Neuronal stem cell (in vitro differentiated cells): ENCODE data around the gene ARHGEF25.
"Not testable (repeated sequence)": the region's sequence is repeated elsewhere in the genome, so short reads cannot be mapped to it uniquely, and the experiment has no call there.

Source experiments
- DNase-seq: peaks from one replicate; pipeline ENCODE4 v3.0.0-alpha.2; 2013; ENCODE audit warnings: low spot score
- H2AFZ ChIP-seq: one replicate; pipeline ENCODE4 v1.6.1; 2013; ENCODE audit warnings: mild to moderate bottlenecking, low read length, inconsistent platforms
- H2AK5ac ChIP-seq: 2 replicates; pipeline ENCODE4 v1.6.1; 2013; ENCODE audit warnings: low read depth, mild to moderate bottlenecking, inconsistent platforms, low read length, moderate library complexity, mixed read lengths
- H2BK120ac ChIP-seq: 2 replicates; pipeline ENCODE4 v1.6.1; 2013; ENCODE audit warnings: low read depth, mild to moderate bottlenecking, inconsistent platforms, low read length, moderate library complexity, mixed read lengths
- H2BK12ac ChIP-seq: one replicate; pipeline ENCODE4 v1.6.1; 2013; ENCODE audit warnings: low read length, inconsistent platforms
- H2BK15ac ChIP-seq: 2 replicates; pipeline ENCODE4 v1.6.1; 2013; ENCODE audit warnings: mild to moderate bottlenecking, low read length, inconsistent platforms, mixed read lengths
- H2BK5ac ChIP-seq: one replicate; pipeline ENCODE4 v1.6.1; 2013; ENCODE audit warnings: inconsistent platforms, mild to moderate bottlenecking, low read length, moderate library complexity
- H3K14ac ChIP-seq: one replicate; pipeline ENCODE4 v1.6.1; 2013; ENCODE audit warnings: low read length, inconsistent platforms
- H3K18ac ChIP-seq: 2 replicates; pipeline ENCODE4 v1.6.1; 2013; ENCODE audit warnings: low read length, inconsistent platforms
- H3K23ac ChIP-seq: 2 replicates; pipeline ENCODE4 v1.6.1; 2013; ENCODE audit warnings: low read depth, mild to moderate bottlenecking, mixed read lengths, low read length, inconsistent platforms; ENCODE audit not compliant: poor library complexity
- H3K27ac ChIP-seq: replicated peaks from 3 replicates; pipeline ENCODE4 v1.5.1; 2013; ENCODE audit warnings: low read length, inconsistent platforms
- H3K27me3 ChIP-seq, 3 experiments: 2 replicates each; pipeline ENCODE4 v1.6.1; 2013; ENCODE audit warnings: low read length in 3 of 3, mild to moderate bottlenecking in 2 of 3, inconsistent platforms in 1 of 3, low read depth in 1 of 3, mixed read lengths in 1 of 3, moderate library complexity in 1 of 3; ENCODE audit not compliant: control insufficient read depth in 3 of 3, insufficient read depth in 3 of 3
- H3K36me3 ChIP-seq, 2 donors: replicated peaks in 1 of 2; 2 replicates each; pipeline ENCODE4 v1.6.1; 2013; ENCODE audit warnings: low read length in 2 of 2; ENCODE audit not compliant: control insufficient read depth in 2 of 2, insufficient read depth in 2 of 2
- H3K4ac ChIP-seq: 2 replicates; pipeline ENCODE4 v1.6.1; 2013; ENCODE audit warnings: inconsistent platforms, mild to moderate bottlenecking, low read length, moderate library complexity
- H3K4me1 ChIP-seq, 2 donors: 1 replicate in 1 of 2; 2 replicates in 1 of 2; pipeline ENCODE4 v1.6.1; 2013; ENCODE audit warnings: low read length in 2 of 2, low read depth in 1 of 2; ENCODE audit not compliant: control insufficient read depth in 2 of 2, insufficient read depth in 1 of 2
- H3K4me2 ChIP-seq: one replicate; pipeline ENCODE4 v1.6.1; 2013; ENCODE audit warnings: mild to moderate bottlenecking, low read length, inconsistent platforms; ENCODE audit not compliant: insufficient read depth, poor library complexity, severe bottlenecking
- H3K4me3 ChIP-seq, 2 donors: 2 replicates each; pipeline ENCODE4 v1.5.1; 2013; ENCODE audit warnings: low read length in 2 of 2, mild to moderate bottlenecking in 2 of 2, inconsistent platforms in 1 of 2, moderate library complexity in 1 of 2
- H3K79me1 ChIP-seq: one replicate; pipeline ENCODE4 v1.6.1; 2013; ENCODE audit warnings: low read depth, mild to moderate bottlenecking, inconsistent platforms, low read length, moderate library complexity
- H3K9ac ChIP-seq: one replicate; pipeline ENCODE4 v1.6.1; 2013; ENCODE audit warnings: mild to moderate bottlenecking, low read depth, low read length, inconsistent platforms; ENCODE audit not compliant: poor library complexity
- H3K9me3 ChIP-seq, 2 donors: replicated peaks in 1 of 2; 2 replicates each; pipeline versions ENCODE3 to v1.6.1; 2013; ENCODE audit warnings: low read length in 2 of 2, mild to moderate bottlenecking in 2 of 2, inconsistent platforms in 1 of 2, low read depth in 1 of 2, mixed read lengths in 1 of 2, moderate library complexity in 1 of 2; ENCODE audit not compliant: control insufficient read depth in 2 of 2, insufficient read depth in 1 of 2
- H4K8ac ChIP-seq: one replicate; pipeline ENCODE4 v1.6.1; 2013; ENCODE audit warnings: low read depth, mild to moderate bottlenecking, inconsistent platforms, low read length, moderate library complexity
- H4K91ac ChIP-seq: one replicate; pipeline ENCODE4 v1.6.1; 2013; ENCODE audit warnings: low read length, low read depth, mild to moderate bottlenecking, inconsistent platforms; ENCODE audit not compliant: poor library complexity
- WGBS, 2 donors: extraction: QIAGEN DNeasy Blood & Tissue Kit; methylation state at CpG; one replicate each; pipeline ENCODE4 v1.1.7; 2013; ENCODE audit warnings: missing lambda C conversion rate in 2 of 2, mixed read lengths in 1 of 2; ENCODE audit not compliant: insufficient read length in 2 of 2, insufficient replicate concordance in 1 of 2; ENCODE audit errors: extremely low coverage in 2 of 2; 5-methylcytosine and 5-hydroxymethylcytosine counted together

ARHGEF25 gene

GRCh38 chr12:57618431-57618830 lies 7.2 kb downstream of the ARHGEF25 start:
- not testable (repeated sequence) for H3K23ac ChIP-seq, H2BK15ac ChIP-seq, H3K14ac ChIP-seq, H2BK12ac ChIP-seq, H2BK5ac ChIP-seq, H3K27ac ChIP-seq, H3K18ac ChIP-seq, H3K9me3 ChIP-seq, H3K9ac ChIP-seq, H3K4me2 ChIP-seq, H4K8ac ChIP-seq, H3K4me1 ChIP-seq, DNase-seq, H2BK120ac ChIP-seq, H3K4ac ChIP-seq, H4K91ac ChIP-seq, H2AK5ac ChIP-seq, H3K4me3 ChIP-seq, H2AFZ ChIP-seq, H3K79me1 ChIP-seq
- H3K36me3 ChIP-seq, result peaks cover 10 to 47% of the 10 kb centered on the region in 2 donors
- WGBS, 2 donors, result no CpG with 5 or more reads among the region's 6 CpGs
- peaks cover 0 to 57% (median 32%) of the 10 kb centered on the region in 3 experiments for H3K27me3 ChIP-seq

GRCh38 chr12:57618966-57619433 lies 7.8 kb downstream of the ARHGEF25 start:
- Histone ChIP-seq H3K4me1 (peaks cover 1 to 6% of the 10 kb centered on the region in 2 donors), H3K36me3 (peaks cover 10 to 41% of the 10 kb centered on the region in 2 donors), H2BK120ac (no peak overlapping the region), H2BK5ac (no peak overlapping the region), H3K9me3 (no peaks in the 10 kb centered on the region), H3K23ac (no peak overlapping the region), H3K27ac (no peak overlapping the region), H3K27me3 (peaks cover 0 to 63% (median 32%) of the 10 kb centered on the region in 3 experiments), H3K9ac (no peak overlapping the region), H2AK5ac (no peak overlapping the region), H3K79me1 (no peaks in the 10 kb centered on the region), H3K18ac (no peak overlapping the region), H2BK15ac (no peak overlapping the region), H4K91ac (no peak overlapping the region), H2AFZ (no peak overlapping the region), H3K14ac (no peak overlapping the region), H2BK12ac (no peak overlapping the region), H4K8ac (no peak overlapping the region), H3K4ac (no peak overlapping the region), H3K4me3 (no peak overlapping the region), H3K4me2 (peak overlapping the region; percentile 70)
- DNase-seq, result no peak
- WGBS, 2 donors, result no CpG with 5 or more reads among the region's 16 CpGs

- no peak overlapping the region for H4K8ac ChIP-seq
- H4K91ac ChIP-seq, result no peak overlapping the region
- H3K18ac ChIP-seq, result peak overlapping the region; percentile 7
- peak overlapping the region; percentile 17 for H3K23ac ChIP-seq
- H2AK5ac ChIP-seq, result no peak overlapping the region
- no peak overlapping the region for H3K14ac ChIP-seq
- H3K27ac ChIP-seq, result no peak overlapping the region
- H2BK5ac ChIP-seq, result no peak overlapping the region
- no peaks in the 10 kb centered on the region for H3K9me3 ChIP-seq
- H3K36me3 ChIP-seq, result peaks cover 8 to 35% of the 10 kb centered on the region in 2 donors
- H3K79me1 ChIP-seq, result peaks cover 1% of the 10 kb centered on the region
- H2BK120ac ChIP-seq, result no peak overlapping the region
- H2AFZ ChIP-seq, result no peak overlapping the region
- peak overlapping the region; percentile 76 for H3K9ac ChIP-seq
- peak overlapping the region; percentile 70 for H3K4me2 ChIP-seq
- H3K4me1 ChIP-seq, result peaks cover 1 to 6% of the 10 kb centered on the region in 2 donors
- H3K27me3 ChIP-seq, result peaks cover 0 to 69% (median 34%) of the 10 kb centered on the region in 3 experiments
- no peak for DNase-seq
- H3K4ac ChIP-seq, result no peak overlapping the region
- no CpG with 5 or more reads among the region's 46 CpGs for WGBS, 2 donors
- no peak overlapping the region for H2BK15ac ChIP-seq
- H2BK12ac ChIP-seq, result no peak overlapping the region
- H3K4me3 ChIP-seq, result peak overlapping the region in 1 of 2 donors; percentile 51
These were observed 8.4 kb downstream of the ARHGEF25 start for GRCh38 chr12:57619434-57620244.

GRCh38 chr12:57620245-57620935 lies 9.2 kb downstream of the ARHGEF25 start:
- no peak overlapping the region for H3K27ac ChIP-seq
- H4K8ac ChIP-seq, result no peak overlapping the region
- H3K9me3 ChIP-seq, result no peaks in the 10 kb centered on the region
- H3K79me1 ChIP-seq, result peaks cover 1% of the 10 kb centered on the region
- DNase-seq, result no peak
- peaks cover 6 to 35% of the 10 kb centered on the region in 2 donors for H3K36me3 ChIP-seq
- peaks cover 0 to 77% (median 34%) of the 10 kb centered on the region in 3 experiments for H3K27me3 ChIP-seq
- H3K4me3 ChIP-seq, result no peak overlapping the region
- no peak overlapping the region for H2BK15ac ChIP-seq
- H2BK120ac ChIP-seq, result no peak overlapping the region
- H2AK5ac ChIP-seq, result no peak overlapping the region
- no peak overlapping the region for H3K14ac ChIP-seq
- WGBS, 2 donors, result no CpG with 5 or more reads among the region's 13 CpGs
- peak overlapping the region; percentile 90 for H3K18ac ChIP-seq
- no peak overlapping the region for H4K91ac ChIP-seq
- H3K23ac ChIP-seq, result peak overlapping the region; percentile 83
- no peak overlapping the region for H3K4me2 ChIP-seq
- no peak overlapping the region for H3K9ac ChIP-seq
- peaks cover 1 to 6% of the 10 kb centered on the region in 2 donors for H3K4me1 ChIP-seq
- no peak overlapping the region for H2BK5ac ChIP-seq
- no peak overlapping the region for H3K4ac ChIP-seq
- no peak overlapping the region for H2BK12ac ChIP-seq
- H2AFZ ChIP-seq, result no peak overlapping the region
